ENCODE data around the gene PKMYT1. TPM values are rescaled to one million over a fixed set of nuclear protein-coding genes. Genes with fewer than 3 reads are reported as not detected.
"Not testable (repeated sequence)": the region's sequence is repeated elsewhere in the genome, so short reads cannot be mapped to it uniquely, and the experiment has no call there.

Gene PKMYT1
- total RNA-seq, 1 experiment from 2014 or later, result 105 TPM

DNA sequence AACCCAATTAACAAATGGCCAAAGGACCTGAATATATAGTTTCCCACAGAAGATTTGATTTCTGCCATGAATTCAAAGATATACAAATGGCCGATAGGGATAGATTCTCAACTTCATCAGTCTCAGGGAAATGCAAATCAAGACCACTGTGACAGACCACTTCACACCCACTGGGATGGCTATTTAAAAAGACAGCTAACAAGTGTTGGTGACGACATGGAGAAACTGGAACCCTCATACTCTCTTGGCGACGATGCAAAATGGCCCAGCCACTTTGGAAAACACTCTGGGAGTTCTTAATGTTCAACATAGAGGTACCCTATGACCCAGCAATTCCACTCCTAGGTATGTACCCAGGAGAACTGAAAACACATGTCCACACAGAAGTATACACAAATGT is 33.6 kb downstream of the PKMYT1 start:
- TF ChIP-seq EZH2 (IDR thresholded peaks at IDR 0.05; ENCODE audit: low read depth), result no peak
- TF ChIP-seq, protein P1, sequence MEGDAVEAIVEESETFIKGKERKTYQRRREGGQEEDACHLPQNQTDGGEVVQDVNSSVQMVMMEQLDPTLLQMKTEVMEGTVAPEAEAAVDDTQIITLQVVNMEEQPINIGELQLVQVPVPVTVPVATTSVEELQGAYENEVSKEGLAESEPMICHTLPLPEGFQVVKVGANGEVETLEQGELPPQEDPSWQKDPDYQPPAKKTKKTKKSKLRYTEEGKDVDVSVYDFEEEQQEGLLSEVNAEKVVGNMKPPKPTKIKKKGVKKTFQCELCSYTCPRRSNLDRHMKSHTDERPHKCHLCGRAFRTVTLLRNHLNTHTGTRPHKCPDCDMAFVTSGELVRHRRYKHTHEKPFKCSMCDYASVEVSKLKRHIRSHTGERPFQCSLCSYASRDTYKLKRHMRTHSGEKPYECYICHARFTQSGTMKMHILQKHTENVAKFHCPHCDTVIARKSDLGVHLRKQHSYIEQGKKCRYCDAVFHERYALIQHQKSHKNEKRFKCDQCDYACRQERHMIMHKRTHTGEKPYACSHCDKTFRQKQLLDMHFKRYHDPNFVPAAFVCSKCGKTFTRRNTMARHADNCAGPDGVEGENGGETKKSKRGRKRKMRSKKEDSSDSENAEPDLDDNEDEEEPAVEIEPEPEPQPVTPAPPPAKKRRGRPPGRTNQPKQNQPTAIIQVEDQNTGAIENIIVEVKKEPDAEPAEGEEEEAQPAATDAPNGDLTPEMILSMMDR (conservative IDR thresholded peaks at IDR 0.05), result no peak
- POLR2A ChIA-PET (ENCODE audit: unreplicated experiment), result no interaction called here
- Histone ChIP-seq H3K27ac (no peak overlapping the region), H3K4me3 (no peak overlapping the region), H3K79me2 (ENCODE audit: low read depth) (no peaks in the 10 kb centered on the region), H3K4me1 (replicated peaks; ENCODE audit: insufficient read depth) (no peaks in the 10 kb centered on the region), H3K36me3 (ENCODE audit: low read depth) (no peaks in the 10 kb centered on the region), H2AFZ (no peak overlapping the region), H3K27me3 (ENCODE audit: insufficient read depth, low read depth) (no peaks in the 10 kb centered on the region), H3K9me3 (ENCODE audit: insufficient read depth, low read depth) (no peaks in the 10 kb centered on the region), H4K20me1 (ENCODE audit: insufficient read depth) (no peaks in the 10 kb centered on the region), H3K9me2 (ENCODE audit: insufficient read depth) (no peaks in the 10 kb centered on the region), H3K4me2 (no peak overlapping the region), H3F3A (ENCODE audit: insufficient read depth, low read depth) (0 out of 2 replicates have a peak, but pooled peaks cover 4% of the 10 kb centered on the region)
- DNase-seq, result no peak
- CTCF ChIA-PET, result no interaction called here
- intact Hi-C loops (cut with micrococcal nuclease; ENCODE audit: unreplicated experiment), result no loop called here
- no TSS peak for BruUV-seq (replicated peaks)

DNA sequence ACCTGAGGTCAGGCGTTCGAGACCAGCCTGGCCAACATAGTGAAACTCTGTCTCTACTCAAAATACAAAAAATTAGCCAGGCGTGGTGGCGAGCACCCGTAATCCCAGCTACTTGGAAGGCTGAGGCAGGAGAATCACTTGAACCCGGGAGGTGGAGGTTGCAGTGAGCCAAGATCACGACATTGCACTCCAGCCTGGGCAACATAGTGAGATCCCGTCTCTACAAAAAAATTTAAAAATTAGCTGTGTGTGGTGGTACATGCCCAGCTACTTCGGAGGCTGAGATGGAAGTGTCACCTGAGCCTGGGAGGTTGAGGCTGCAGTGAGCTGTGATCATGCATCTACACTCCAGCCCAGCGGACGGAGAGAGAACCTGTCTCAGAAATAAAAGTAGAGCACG is 36.5 kb downstream of the PKMYT1 start:
- H3K9me2 ChIP-seq (ENCODE audit: insufficient read depth); H3K4me1 ChIP-seq (replicated peaks; ENCODE audit: insufficient read depth); DNase-seq; H2AFZ ChIP-seq; H3K9me3 ChIP-seq (ENCODE audit: insufficient read depth, low read depth); H3K4me3 ChIP-seq; H3K27me3 ChIP-seq (ENCODE audit: insufficient read depth, low read depth); H4K20me1 ChIP-seq (ENCODE audit: insufficient read depth); H3K79me2 ChIP-seq (ENCODE audit: low read depth); H3F3A ChIP-seq (ENCODE audit: insufficient read depth, low read depth); H3K36me3 ChIP-seq (ENCODE audit: low read depth); H3K27ac ChIP-seq; POLR2A ChIA-PET (ENCODE audit: unreplicated experiment); intact Hi-C loops (cut with micrococcal nuclease; ENCODE audit: unreplicated experiment); H3K4me2 ChIP-seq; BruUV-seq (replicated peaks): not testable (repeated sequence)
- CTCF ChIA-PET, result interaction anchor here (0.5 kb wide), 1 partner anchor 25 kb away, joined by 4 read pairs; no protein-coding TSS in a partner anchor

DNA sequence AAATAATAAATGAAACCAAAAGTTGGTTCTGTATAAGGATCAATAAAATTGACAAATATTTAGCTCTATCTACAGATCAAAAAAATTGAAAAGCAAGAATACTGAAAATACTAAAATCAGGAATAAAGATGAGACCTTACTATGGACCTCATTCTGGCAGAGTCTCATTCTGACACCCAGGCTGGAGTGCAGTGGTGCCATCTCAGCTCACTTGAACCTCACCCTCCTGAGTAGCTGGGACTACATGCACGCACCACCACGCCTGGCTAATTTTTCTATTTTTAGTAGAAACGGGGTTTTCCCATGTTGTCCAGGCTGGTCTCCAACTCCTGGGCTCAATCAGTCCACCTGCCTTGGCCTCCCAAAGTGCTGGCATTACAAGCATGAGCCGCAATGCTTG is 38.2 kb downstream of the PKMYT1 start:
- H2AFZ ChIP-seq, result no peak overlapping the region
- H3K9me3 ChIP-seq (ENCODE audit: insufficient read depth, low read depth), result no peaks in the 10 kb centered on the region
- no peaks in the 10 kb centered on the region for H3K36me3 ChIP-seq (ENCODE audit: low read depth)
- H4K20me1 ChIP-seq (ENCODE audit: insufficient read depth), result no peaks in the 10 kb centered on the region
- H3K79me2 ChIP-seq (ENCODE audit: low read depth), result no peaks in the 10 kb centered on the region
- H3K4me3 ChIP-seq, result no peak overlapping the region
- 0 out of 2 replicates have a peak, but pooled peaks cover 2% of the 10 kb centered on the region for H3F3A ChIP-seq (ENCODE audit: insufficient read depth, low read depth)
- no peaks in the 10 kb centered on the region for H3K27me3 ChIP-seq (ENCODE audit: insufficient read depth, low read depth)
- intact Hi-C loops (cut with micrococcal nuclease; ENCODE audit: unreplicated experiment), result no loop called here
- H3K4me2 ChIP-seq, result no peak overlapping the region
- TF ChIP-seq EZH2 (IDR thresholded peaks at IDR 0.05; ENCODE audit: low read depth), result no peak
- TF ChIP-seq, protein P1 (conservative IDR thresholded peaks at IDR 0.05), result no peak
- no peaks in the 10 kb centered on the region for H3K9me2 ChIP-seq (ENCODE audit: insufficient read depth)
- no peak overlapping the region for H3K27ac ChIP-seq
- DNase-seq, result no peak
- CTCF ChIA-PET, result interaction anchor here (0.7 kb wide), 1 partner anchor 40 kb away, joined by 8 read pairs; no protein-coding TSS in a partner anchor
- POLR2A ChIA-PET (ENCODE audit: unreplicated experiment), result no interaction called here
- BruUV-seq (replicated peaks), result no TSS peak
- H3K4me1 ChIP-seq (replicated peaks; ENCODE audit: insufficient read depth), result no peaks in the 10 kb centered on the region

DNA sequence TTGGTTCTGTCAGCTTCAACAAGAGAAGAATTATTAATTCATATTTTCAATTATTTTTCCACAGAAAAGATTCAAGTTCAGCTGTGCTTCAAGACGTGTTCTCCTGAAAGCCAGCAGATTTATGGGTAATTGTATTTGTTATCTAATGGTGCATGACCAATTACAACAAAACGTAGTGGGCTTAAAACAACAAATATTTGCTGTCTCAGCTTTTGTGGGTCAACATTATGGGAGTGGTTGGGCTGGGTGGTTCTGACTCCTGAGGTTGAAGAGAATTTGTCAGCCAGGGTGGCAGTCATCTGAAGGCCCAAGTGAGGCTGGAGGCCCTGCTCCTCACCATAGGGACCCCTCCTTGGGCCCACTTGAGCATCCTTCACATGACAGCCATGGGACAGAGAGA is 40.3 kb downstream of the PKMYT1 start:
- DNase-seq, result no peak
- Histone ChIP-seq H3K27me3 (ENCODE audit: insufficient read depth, low read depth) (no peaks in the 10 kb centered on the region), H3F3A (ENCODE audit: insufficient read depth, low read depth) (no peaks in the 10 kb centered on the region), H3K9me3 (ENCODE audit: insufficient read depth, low read depth) (no peaks in the 10 kb centered on the region), H3K36me3 (ENCODE audit: low read depth) (no peaks in the 10 kb centered on the region), H3K9me2 (ENCODE audit: insufficient read depth) (no peaks in the 10 kb centered on the region), H3K4me1 (replicated peaks; ENCODE audit: insufficient read depth) (no peaks in the 10 kb centered on the region), H3K4me3 (no peak overlapping the region), H3K27ac (no peak overlapping the region), H4K20me1 (ENCODE audit: insufficient read depth) (no peaks in the 10 kb centered on the region), H2AFZ (no peak overlapping the region), H3K79me2 (ENCODE audit: low read depth) (no peaks in the 10 kb centered on the region), H3K4me2 (no peak overlapping the region)
- ChIA-PET CTCF (no interaction called here), POLR2A (ENCODE audit: unreplicated experiment) (interaction anchor here (0.5 kb wide), 1 partner anchor 24 kb away, joined by 3 read pairs; no protein-coding TSS in a partner anchor)
- intact Hi-C loops (cut with micrococcal nuclease; ENCODE audit: unreplicated experiment), result no loop called here
- TF ChIP-seq, protein P1 (conservative IDR thresholded peaks at IDR 0.05), result no peak
- no peak for TF ChIP-seq EZH2 (IDR thresholded peaks at IDR 0.05; ENCODE audit: low read depth)
- no TSS peak for BruUV-seq (replicated peaks)
